Breast epithelium (tissue), 4 donors: ENCODE data around the gene E2F3. TPM values are rescaled to one million over a fixed set of nuclear protein-coding genes. Genes with fewer than 3 reads are reported as not detected.

Experiments
- DNase-seq, 2 donors: peaks; one replicate each; pipeline ENCODE4 v3.0.0-alpha.2; 2019; ENCODE audit warnings: low spot score in 2 of 2
- H3K27ac ChIP-seq, 2 donors: fragments of 200-600 bp; sonication (generic) in 1 of 2; one replicate each; pipeline ENCODE4 v1.5.1; 2016 to 2019; ENCODE audit warnings: mild to moderate bottlenecking in 1 of 2
- H3K27me3 ChIP-seq, 2 donors: fragments of 200-600 bp; sonication (generic) in 1 of 2; one replicate each; pipeline versions ENCODE4 v1.5.1 to v1.6.0; 2017 to 2019; ENCODE audit warnings: control low read depth in 1 of 2, mild to moderate bottlenecking in 1 of 2
- H3K36me3 ChIP-seq: fragments of 200-600 bp; one replicate; pipeline ENCODE4 v1.5.1; 2019
- H3K4me1 ChIP-seq, 2 donors: fragments of 200-600 bp; sonication (generic); one replicate each; pipeline ENCODE4 v1.5.1; 2016 to 2019; ENCODE audit warnings: control low read depth in 1 of 2
- H3K4me3 ChIP-seq, 3 donors: fragments of 200-600 bp; sonication (generic); 1 replicate in 2 of 3; 2 replicates in 1 of 3; pipeline ENCODE4 v1.5.1; 2016 to 2019; ENCODE audit warnings: mild to moderate bottlenecking in 3 of 3, moderate library complexity in 2 of 3
- H3K9me3 ChIP-seq, 2 donors: fragments of 200-600 bp; sonication (generic) in 1 of 2; one replicate each; pipeline ENCODE4 v1.5.1; 2016 to 2019; ENCODE audit warnings: control low read depth in 1 of 2
- CTCF ChIP-seq, 3 donors: fragments of 450-650 bp; IDR thresholded peaks; one replicate each; pipeline ENCODE4 v1.5.1; 2016 to 2017; ENCODE audit warnings: antibody characterized with exemption in 3 of 3, mild to moderate bottlenecking in 3 of 3, moderate library complexity in 3 of 3
- POLR2A ChIP-seq: fragments of 450-650 bp; IDR thresholded peaks from one replicate; pipeline ENCODE4 v1.6.1; 2016; ENCODE audit warnings: antibody characterized with exemption, mild to moderate bottlenecking, moderate library complexity
- POLR2AphosphoS5 ChIP-seq, 3 donors: sonication (generic); formaldehyde crosslinking; IDR thresholded peaks; one replicate each; pipeline ENCODE4 v1.6.1; 2017; ENCODE audit warnings: antibody characterized with exemption in 3 of 3
- intact Hi-C: fragments of 100-400 bp; cut with DNase I; formaldehyde crosslinking; loops from one replicate; pipeline ENCODE4 v1.15.1; 2023; ENCODE audit warnings: low total_unique reads
- total RNA-seq, 3 donors: library from RNA; depleted of rRNA; stranded (reverse); fragments of >200 nt; gene quantifications; one replicate each; pipeline ENCODE4 v1.1.0, GENCODE V29; 2016

The E2F3 gene
- total RNA-seq, 3 donors from 2014 or later: 4.9 to 8.5 (median 7.5) TPM

GRCh38 chr6:20438462-20439070 is 36.9 kb downstream of the E2F3 start:
- Histone ChIP-seq H3K27ac (no peak overlapping the region), H3K4me1 (no peaks in the 10 kb centered on the region), H3K36me3 (no peaks in the 10 kb centered on the region), H3K4me3 (no peak overlapping the region), H3K9me3 (no peaks in the 10 kb centered on the region), H3K27me3 (no peaks in the 10 kb centered on the region)
- intact Hi-C loops: no loop called here
- no peak for DNase-seq
- TF ChIP-seq POLR2AphosphoS5 (IDR thresholded peaks at IDR 0.05): no peak
- TF ChIP-seq POLR2A: no peak
- TF ChIP-seq CTCF (IDR thresholded peaks at IDR 0.05): no peak

- intact Hi-C loops: no loop called here
- Histone ChIP-seq H3K36me3 (no peaks in the 10 kb centered on the region), H3K4me3 (no peak overlapping the region), H3K27ac (no peak overlapping the region), H3K27me3 (no peaks in the 10 kb centered on the region), H3K4me1 (no peaks in the 10 kb centered on the region), H3K9me3 (no peaks in the 10 kb centered on the region)
- no peak for DNase-seq
- TF ChIP-seq POLR2A (no peak), CTCF (IDR thresholded peaks at IDR 0.05) (no peak), POLR2AphosphoS5 (IDR thresholded peaks at IDR 0.05) (no peak)
Observed at GRCh38 chr6:20439558-20439957, 37.9 kb downstream of the E2F3 start.

GRCh38 chr6:20440296-20440695 is 38.6 kb downstream of the E2F3 start:
- intact Hi-C loops: no loop called here
- Histone ChIP-seq H3K4me1 (no peaks in the 10 kb centered on the region), H3K4me3 (no peak overlapping the region), H3K27me3 (no peaks in the 10 kb centered on the region), H3K36me3 (no peaks in the 10 kb centered on the region), H3K27ac (no peak overlapping the region), H3K9me3 (no peaks in the 10 kb centered on the region)
- no peak for DNase-seq
- TF ChIP-seq POLR2AphosphoS5 (IDR thresholded peaks at IDR 0.05) (no peak), CTCF (IDR thresholded peaks at IDR 0.05) (no peak), POLR2A (no peak)

- no peaks in the 10 kb centered on the region for H3K27me3 ChIP-seq
- no peak overlapping the region for H3K4me3 ChIP-seq
- no peak overlapping the region for H3K27ac ChIP-seq
Observed at GRCh38 chr6:20441236-20441635, 39.6 kb downstream of the E2F3 start.

GRCh38 chr6:20441921-20442320 is 40.2 kb downstream of the E2F3 start:
- no peak overlapping the region for H3K4me3 ChIP-seq
- no peaks in the 10 kb centered on the region for H3K36me3 ChIP-seq
- TF ChIP-seq CTCF (IDR thresholded peaks at IDR 0.05) (no peak), POLR2AphosphoS5 (IDR thresholded peaks at IDR 0.05) (no peak), POLR2A (no peak)
- H3K27me3 ChIP-seq: no peaks in the 10 kb centered on the region
- no peak for DNase-seq
- H3K4me1 ChIP-seq: no peaks in the 10 kb centered on the region
- H3K27ac ChIP-seq: no peak overlapping the region
- no peaks in the 10 kb centered on the region for H3K9me3 ChIP-seq
- intact Hi-C loops: no loop called here

More at GRCh38 chr6:20441236-20441635, 39.6 kb downstream of the E2F3 start:
- Histone ChIP-seq H3K4me1 (no peaks in the 10 kb centered on the region), H3K9me3 (no peaks in the 10 kb centered on the region), H3K36me3 (no peaks in the 10 kb centered on the region)
- DNase-seq: no peak
- TF ChIP-seq POLR2A (no peak), POLR2AphosphoS5 (IDR thresholded peaks at IDR 0.05) (no peak), CTCF (IDR thresholded peaks at IDR 0.05) (no peak)
- intact Hi-C loops: no loop called here
